EL (cell line): ENCODE measurements around the gene NISCH.
A peak's percentile ranks its signal among the peaks of the same experiment; 100 is the strongest.

Experiments used
- DNase-seq: peaks from one replicate; pipeline ENCODE4 v3.0.0-alpha.2; 2016

The NISCH gene

DNA sequence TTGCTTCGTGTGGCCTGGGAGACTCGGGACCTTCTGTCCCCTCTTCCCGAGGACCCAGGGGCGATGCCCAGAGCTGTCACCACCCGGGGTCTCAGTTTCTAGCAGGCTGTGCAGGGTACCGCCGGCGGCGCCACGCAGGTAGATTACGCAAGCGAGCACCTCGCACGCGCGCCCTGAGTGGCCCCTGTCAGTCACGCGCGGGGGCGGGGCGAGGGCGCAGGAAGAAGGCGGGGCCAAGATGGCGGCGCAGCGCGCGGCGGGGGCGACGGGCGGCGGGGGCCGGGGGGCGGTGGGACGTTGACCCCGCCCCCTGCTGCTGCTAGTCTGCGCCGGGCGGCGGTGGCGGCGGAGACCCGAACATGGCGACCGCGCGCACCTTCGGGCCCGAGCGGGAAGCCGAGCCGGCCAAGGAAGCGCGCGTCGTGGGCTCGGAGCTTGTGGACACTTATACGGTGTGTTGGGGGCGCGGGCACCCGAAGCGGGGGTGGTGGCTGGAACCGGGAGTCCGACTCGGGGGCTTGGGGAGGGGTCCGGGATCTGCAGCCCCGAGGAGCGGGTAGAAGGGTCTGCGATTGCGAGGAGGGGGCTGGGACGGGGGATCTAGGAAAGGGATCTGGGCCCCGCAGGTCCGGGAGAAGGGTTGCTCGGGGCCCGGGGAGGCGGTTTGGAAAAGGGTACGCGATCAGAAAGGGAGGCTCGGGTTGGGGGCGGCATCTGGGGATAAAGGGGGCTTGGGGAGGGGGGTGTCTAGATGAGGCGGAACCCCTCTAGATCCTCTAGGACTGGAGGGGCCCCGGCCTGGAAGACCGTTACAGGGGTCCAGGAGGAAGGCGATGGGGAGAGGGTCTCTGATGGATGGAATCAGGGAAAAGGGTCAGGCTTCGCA, at the start of gene NISCH:
Gene NISCH, plus strand, starts transcription at position 322 of the 886 bp plus-strand sequence. Its CDS starts 38 bp downstream, at position 360.
- DNase-seq = peak; percentile 77

DNA sequence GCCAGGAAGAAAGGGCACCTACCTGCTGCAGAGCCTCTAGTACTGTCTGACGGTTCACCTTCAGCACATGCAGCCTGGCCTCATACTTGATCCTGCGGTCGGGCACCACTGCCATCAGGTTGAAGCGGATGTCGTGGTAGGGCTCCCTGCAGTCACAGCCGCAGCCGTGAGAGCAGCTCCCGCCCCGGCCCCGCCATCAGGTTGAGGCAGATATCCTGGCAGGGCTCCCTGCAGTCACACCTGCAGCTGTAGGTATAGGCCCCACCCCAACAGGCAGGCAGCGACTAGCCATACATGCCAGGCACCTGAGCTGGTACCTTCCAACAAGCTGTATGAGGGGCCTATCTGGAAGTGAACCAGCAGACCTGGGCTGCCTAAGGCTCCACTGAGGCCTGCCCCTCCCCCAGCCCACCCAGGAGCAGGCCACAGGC, 49.2 kb upstream of the NISCH start:
- DNase-seq = no peak

GRCh38 chr3:52406791-52407510, 48.5 kb upstream of the NISCH start:
- no peak for DNase-seq

DNA sequence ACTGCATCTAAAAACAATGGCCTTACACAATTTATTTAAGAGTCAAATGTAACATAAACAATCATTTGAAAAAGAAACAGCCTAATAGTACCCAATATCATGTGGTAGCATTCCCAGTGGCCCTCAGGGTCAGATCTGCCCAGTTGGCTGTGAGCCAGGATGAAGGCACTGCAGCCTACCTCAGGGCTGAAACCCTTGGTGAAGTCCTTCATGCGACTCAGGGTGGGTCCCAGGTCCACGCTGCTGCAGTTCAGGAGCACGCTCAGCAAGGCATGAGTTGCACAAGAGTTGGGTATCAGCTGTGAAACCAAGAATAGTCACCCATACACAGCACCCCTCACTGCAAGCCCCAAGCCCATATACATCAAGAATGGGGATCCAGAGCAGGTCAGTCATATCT, 47.6 kb upstream of the NISCH start:
- no peak for DNase-seq

GRCh38 chr3:52408466-52408865, 46.9 kb upstream of the NISCH start:
- no peak for DNase-seq

- DNase-seq = no peak
These were observed 39.6 kb upstream of the NISCH start for GRCh38 chr3:52415800-52416199.

DNA sequence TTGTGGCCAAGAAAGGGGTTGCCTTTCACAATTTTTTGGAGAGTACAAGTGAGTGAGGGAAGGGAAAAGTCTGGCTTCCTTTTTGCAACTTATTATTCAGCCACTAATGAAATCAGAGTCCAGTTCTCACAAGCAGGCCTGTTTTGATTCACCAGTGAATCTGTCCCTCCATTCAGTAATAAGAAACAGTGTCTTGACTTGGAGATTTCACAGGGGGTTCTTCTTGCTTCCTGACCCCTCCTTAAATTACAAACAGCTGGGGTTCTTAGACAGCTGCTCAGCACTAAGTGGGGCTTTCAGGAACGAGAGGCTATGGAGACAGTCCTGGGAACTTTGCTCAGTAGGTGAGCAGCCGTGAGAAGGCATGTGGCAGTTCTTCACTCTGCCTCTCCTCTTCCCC, 35.0 kb upstream of the NISCH start:
- DNase-seq = no peak

DNA sequence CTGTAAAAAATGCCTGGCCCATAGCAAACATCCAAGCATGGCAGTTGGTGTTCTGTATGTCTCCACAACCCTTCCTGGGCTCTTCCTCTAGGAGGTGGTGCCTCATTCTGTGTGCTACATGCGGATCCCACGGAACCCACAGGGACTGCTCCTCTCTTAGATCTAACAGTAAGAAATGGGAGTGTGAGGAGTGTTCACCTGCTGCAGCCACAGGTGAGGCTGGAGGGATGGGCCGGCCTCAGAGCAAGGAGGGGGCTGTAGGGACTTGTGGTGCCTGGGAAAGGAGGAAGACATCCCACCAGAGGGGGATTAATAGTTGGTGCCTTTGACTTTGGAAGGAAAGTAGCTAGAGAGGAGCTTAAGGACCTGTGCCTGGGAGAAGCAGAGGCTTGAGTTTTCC, 32.7 kb upstream of the NISCH start:
- DNase-seq = no peak

- DNase-seq = no peak
These were observed 32.2 kb upstream of the NISCH start for GRCh38 chr3:52423173-52423572.

- DNase-seq = peak; percentile 71
These were observed 27.0 kb upstream of the NISCH start for GRCh38 chr3:52428151-52429005.

DNA sequence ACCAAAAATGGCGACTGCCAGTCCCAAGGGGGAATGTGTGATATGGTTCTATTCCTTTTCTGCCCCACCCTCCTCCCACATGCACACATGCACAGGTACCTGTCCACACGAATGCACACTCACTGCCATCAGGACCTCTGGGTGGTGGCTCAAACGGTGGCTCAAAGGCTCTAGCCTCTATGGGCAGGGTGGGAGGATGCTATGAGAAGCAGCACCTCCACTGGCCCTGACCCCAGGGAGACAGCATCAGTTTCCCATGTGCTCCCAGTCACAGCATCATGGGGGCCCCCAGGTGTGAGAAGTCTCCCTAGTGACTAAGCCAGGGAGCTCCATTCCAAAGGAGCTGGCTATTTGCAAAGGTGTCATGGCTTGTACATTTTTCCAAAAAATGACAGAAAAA, 26.4 kb upstream of the NISCH start:
- DNase-seq = no peak

DNA sequence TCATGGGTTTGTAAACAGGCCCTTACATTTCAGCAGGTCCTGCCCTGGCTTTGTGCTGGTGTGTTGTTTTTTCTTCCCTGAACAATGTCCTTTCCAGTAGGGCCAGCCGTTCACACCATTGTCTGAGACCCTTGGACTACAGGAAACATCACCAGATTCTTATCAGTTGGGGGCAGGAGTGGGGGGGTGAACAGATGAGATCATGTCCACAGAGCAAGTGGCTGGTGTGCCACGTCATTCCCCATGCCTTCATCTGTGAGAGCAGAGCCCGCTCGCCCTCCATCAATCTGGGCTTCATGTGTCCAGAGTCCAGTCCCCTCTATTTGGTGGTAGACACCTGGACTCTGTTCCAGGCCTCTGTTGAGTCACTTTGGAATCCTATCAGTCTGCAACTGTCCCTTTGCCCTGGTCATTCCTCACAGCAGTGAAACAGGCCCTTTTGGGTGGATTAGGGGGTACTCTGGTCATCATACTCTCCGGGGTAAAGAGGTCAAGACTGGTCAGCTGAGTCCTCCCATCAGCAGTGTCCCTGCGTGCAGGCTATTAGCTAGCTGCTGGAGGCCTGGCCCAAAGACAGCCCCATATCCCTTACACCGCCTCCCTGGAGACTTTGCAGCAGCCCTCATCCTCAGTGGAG, 25.5 kb upstream of the NISCH start:
- peak; percentile 46 for DNase-seq

DNA sequence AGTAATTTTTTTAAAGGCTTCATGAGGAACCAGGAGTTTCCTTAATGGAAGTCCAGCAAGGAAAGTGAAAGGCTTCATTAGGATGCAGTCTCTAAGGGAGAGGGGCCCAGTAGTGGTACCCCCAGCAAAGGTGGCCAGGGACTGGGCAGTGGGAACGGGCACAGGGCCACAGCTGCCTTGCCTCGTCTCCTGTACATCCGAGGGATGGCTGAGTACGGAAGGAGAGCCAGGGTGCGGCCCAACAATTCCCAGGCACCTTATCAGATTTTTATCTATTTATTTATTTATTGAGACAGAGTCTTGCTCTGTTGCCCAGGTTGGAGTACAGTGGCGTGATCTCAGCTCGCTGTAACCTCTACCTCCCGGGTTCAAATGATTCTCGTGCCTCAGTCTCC, 25.0 kb upstream of the NISCH start:
- no peak for DNase-seq

GRCh38 chr3:52431459-52432223, 23.8 kb upstream of the NISCH start:
- DNase-seq = no peak

GRCh38 chr3:52432225-52432624, 23.2 kb upstream of the NISCH start:
- DNase-seq = no peak

DNA sequence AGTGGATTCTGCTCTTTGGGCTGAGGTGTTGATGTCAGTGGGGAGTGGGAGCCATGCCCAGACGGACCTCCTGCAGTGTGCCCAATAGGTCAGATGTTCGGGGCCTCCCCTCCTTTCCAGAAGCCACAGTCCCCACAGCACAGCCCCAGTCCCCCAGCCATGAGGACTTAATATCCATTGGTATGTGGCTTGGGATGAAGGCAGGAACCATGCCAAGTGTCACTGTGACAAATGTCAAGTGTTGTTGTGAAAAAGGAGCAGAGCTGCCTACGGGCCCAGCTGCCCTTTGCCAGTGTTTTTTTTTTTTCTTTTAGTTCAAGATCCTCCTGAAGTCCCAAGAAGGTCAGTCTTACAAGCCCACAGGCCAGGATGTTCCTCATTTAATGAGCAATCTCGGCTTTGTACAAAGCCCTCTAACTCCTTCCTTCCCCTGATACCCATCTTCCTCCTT, 22.7 kb upstream of the NISCH start:
- DNase-seq = no peak

- no peak for DNase-seq
These were observed 21.9 kb upstream of the NISCH start for GRCh38 chr3:52433328-52433995.

- DNase-seq = no peak
These were observed 21.4 kb upstream of the NISCH start for GRCh38 chr3:52433996-52434479.

DNA sequence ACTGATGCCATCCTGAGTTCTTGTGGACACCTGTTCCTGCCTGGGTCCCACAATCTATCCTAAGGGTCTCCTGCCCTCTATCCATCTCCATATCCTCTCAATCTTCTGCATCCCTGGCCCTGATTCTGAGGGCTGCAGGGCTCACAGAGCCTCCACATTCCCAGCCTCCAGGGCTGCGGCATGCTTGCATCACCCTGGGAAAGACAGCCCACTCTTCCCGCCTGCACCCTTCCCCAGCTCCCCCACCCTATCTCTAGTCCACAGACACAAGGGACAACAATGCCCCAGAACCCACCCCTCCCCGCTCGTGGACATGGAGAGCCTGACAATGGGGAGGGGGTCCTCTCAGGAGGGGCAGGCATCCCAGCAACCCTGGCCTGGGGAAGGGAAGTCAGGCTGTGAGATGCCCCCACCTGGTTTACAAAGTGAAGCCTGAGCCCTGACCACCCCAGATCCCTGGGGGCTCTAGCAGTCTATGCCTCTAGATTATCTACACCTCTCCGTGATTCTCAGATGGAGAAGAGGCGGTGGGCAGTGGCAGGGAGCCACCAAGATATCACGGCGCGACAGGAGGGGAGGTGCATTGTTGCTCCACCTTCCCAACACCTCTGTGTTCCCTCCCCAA, 20.8 kb upstream of the NISCH start:
- DNase-seq = no peak
